Peyer's patch (tissue), 4 donors: ENCODE data around the gene TMPRSS11B. TPM values are rescaled to one million over a fixed set of nuclear protein-coding genes. Genes with fewer than 3 reads are reported as not detected.

Experiments
- DNase-seq, 3 donors: peaks; one replicate each; pipeline ENCODE4 v3.0.0-alpha.2; 2017 to 2019
- H3K27ac ChIP-seq, 4 donors: fragments of 200-600 bp; sonication (generic); one replicate each; pipeline ENCODE4 v1.5.1; 2016 to 2019
- H3K27me3 ChIP-seq, 2 donors: fragments of 200-600 bp; sonication (generic); one replicate each; pipeline ENCODE4 v1.5.1; 2019
- H3K36me3 ChIP-seq, 3 donors: fragments of 200-600 bp; sonication (generic); one replicate each; pipeline ENCODE4 v1.5.1; 2016 to 2019
- H3K4me1 ChIP-seq, 4 donors: fragments of 200-600 bp; sonication (generic); one replicate each; pipeline ENCODE4 v1.5.1; 2016 to 2019
- H3K4me3 ChIP-seq, 4 donors: fragments of 200-600 bp; sonication (generic); 1 replicate in 3 of 4; 2 replicates in 1 of 4; pipeline ENCODE4 v1.5.1; 2016 to 2019; ENCODE audit warnings: mild to moderate bottlenecking in 1 of 4
- H3K9me3 ChIP-seq, 4 donors: fragments of 200-600 bp; sonication (generic); one replicate each; pipeline ENCODE4 v1.5.1; 2016 to 2019; ENCODE audit warnings: mild to moderate bottlenecking in 1 of 4
- POLR2A ChIP-seq, 2 donors: fragments of 450-650 bp; IDR thresholded peaks; one replicate each; pipeline ENCODE4 v1.5.1; 2017; ENCODE audit warnings: antibody characterized with exemption in 2 of 2, mild to moderate bottlenecking in 2 of 2, moderate library complexity in 2 of 2
- total RNA-seq, 4 donors: library from RNA; depleted of rRNA; stranded (reverse); fragments of >200 nt; gene quantifications; one replicate each; pipeline ENCODE4 v1.1.0, GENCODE V29; 2016
- TF ChIP-seq, protein P1 (sequence below), 6 experiments: fragments of 450-650 bp in 4 of 6; fragments of 200-600 bp in 2 of 6; sonication (generic) in 1 of 6; IDR thresholded peaks; one replicate each; pipeline ENCODE4 v1.5.1; 2017 to 2019; ENCODE audit warnings: antibody characterized with exemption in 6 of 6, mild to moderate bottlenecking in 3 of 6, moderate library complexity in 1 of 6

The TMPRSS11B gene
- total RNA-seq, 4 donors from 2014 or later = not detected

DNA sequence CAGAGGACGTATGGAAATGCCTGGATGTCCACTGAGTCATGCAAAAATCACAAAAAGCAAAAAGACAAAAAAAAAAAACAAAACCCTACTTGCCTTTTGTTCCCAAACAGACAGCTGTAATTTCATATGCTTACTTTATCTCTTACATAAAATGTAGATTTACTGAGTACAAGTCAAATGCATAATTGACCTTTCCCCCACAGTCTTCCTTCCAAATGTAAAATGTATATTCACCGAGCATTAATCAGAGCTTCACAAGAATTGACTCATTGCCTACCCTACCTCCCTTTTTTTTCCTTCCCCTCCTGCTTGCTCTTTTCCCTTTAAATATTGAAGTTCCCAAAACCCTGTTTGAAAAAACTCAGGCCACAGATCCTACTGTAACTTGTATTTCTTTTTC is 32.5 kb upstream of the TMPRSS11B start:
- no peaks in the 10 kb centered on the region for H3K36me3 ChIP-seq
- H3K4me3 ChIP-seq = no peak overlapping the region
- H3K27ac ChIP-seq = no peak overlapping the region
- H3K9me3 ChIP-seq = no peaks in the 10 kb centered on the region
- no peak for TF ChIP-seq POLR2A (IDR thresholded peaks at IDR 0.05)
- TF ChIP-seq, protein P1, sequence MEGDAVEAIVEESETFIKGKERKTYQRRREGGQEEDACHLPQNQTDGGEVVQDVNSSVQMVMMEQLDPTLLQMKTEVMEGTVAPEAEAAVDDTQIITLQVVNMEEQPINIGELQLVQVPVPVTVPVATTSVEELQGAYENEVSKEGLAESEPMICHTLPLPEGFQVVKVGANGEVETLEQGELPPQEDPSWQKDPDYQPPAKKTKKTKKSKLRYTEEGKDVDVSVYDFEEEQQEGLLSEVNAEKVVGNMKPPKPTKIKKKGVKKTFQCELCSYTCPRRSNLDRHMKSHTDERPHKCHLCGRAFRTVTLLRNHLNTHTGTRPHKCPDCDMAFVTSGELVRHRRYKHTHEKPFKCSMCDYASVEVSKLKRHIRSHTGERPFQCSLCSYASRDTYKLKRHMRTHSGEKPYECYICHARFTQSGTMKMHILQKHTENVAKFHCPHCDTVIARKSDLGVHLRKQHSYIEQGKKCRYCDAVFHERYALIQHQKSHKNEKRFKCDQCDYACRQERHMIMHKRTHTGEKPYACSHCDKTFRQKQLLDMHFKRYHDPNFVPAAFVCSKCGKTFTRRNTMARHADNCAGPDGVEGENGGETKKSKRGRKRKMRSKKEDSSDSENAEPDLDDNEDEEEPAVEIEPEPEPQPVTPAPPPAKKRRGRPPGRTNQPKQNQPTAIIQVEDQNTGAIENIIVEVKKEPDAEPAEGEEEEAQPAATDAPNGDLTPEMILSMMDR (IDR thresholded peaks at IDR 0.05) = no peak
- H3K27me3 ChIP-seq = no peaks in the 10 kb centered on the region
- DNase-seq = no peak
- no peaks in the 10 kb centered on the region for H3K4me1 ChIP-seq

DNA sequence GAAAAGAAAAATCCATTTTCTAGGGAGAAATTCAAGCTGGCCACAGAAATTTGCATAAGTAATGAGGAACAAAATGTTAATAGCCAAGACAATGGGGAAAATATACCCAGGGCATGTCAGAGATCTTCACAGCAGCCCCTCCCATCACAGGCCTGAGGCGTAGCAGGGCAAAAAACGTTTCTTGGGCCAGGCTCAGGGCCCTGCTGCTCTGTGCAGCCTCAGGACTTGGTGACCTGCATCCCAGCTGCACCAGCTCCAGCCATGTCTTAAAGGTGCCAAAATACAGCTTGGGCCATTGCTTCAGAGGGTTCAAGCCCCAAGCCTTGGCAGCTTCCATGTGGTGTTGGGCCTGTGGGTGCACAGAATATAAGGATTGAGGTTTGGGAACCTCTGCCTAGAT is 32.1 kb upstream of the TMPRSS11B start:
- DNase-seq = no peak
- H3K27me3 ChIP-seq = no peaks in the 10 kb centered on the region
- H3K4me3 ChIP-seq = no peak overlapping the region
- no peaks in the 10 kb centered on the region for H3K4me1 ChIP-seq
- TF ChIP-seq, protein P1 (IDR thresholded peaks at IDR 0.05) = no peak
- TF ChIP-seq POLR2A (IDR thresholded peaks at IDR 0.05) = no peak
- H3K36me3 ChIP-seq = no peaks in the 10 kb centered on the region
- H3K27ac ChIP-seq = no peak overlapping the region
- H3K9me3 ChIP-seq = no peaks in the 10 kb centered on the region

DNA sequence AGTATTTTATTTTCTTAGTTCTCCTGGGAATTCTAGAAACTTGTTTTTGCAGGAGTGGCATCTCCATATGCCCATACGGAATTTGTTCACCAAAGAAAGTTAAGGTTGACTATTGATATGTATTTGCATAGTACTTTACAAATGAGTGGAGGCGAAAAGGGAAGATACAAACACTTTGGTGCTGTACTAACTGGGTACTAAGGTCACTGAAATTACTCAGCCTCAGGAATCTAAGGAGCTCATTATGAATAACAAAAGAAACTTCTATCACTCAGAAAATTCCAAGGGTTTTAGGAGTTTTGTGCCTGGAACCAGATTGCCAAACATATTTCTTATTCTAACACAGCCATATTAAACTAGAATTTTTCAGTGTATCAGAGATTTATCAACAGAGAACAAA is 27.4 kb upstream of the TMPRSS11B start:
- Histone ChIP-seq H3K4me3 (no peak overlapping the region), H3K9me3 (no peaks in the 10 kb centered on the region), H3K27ac (no peak overlapping the region), H3K27me3 (no peaks in the 10 kb centered on the region), H3K4me1 (no peaks in the 10 kb centered on the region), H3K36me3 (no peaks in the 10 kb centered on the region)
- DNase-seq = no peak
- no peak for TF ChIP-seq POLR2A (IDR thresholded peaks at IDR 0.05)
- TF ChIP-seq, protein P1 (IDR thresholded peaks at IDR 0.05) = no peak

DNA sequence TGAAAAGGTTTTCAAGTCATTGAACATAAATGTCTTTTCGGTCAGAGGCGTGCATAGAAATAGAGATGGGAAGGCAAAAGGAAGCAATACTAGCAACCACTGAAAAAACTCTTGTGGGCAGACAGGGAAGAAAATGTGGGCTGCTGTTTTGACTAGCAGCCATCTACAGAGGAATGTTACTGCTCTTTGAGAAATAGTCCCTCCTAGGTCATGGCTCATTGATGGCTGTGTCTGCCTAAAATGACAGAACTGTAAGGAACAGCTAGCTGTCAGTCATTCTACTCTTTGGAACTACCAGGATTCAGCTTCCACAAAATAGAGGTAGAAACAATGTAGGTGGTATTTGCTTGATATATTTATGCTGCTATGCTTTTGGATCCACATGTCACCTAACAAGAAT is 26.9 kb upstream of the TMPRSS11B start:
- Histone ChIP-seq H3K27ac (no peak overlapping the region), H3K27me3 (no peaks in the 10 kb centered on the region), H3K9me3 (no peaks in the 10 kb centered on the region), H3K36me3 (no peaks in the 10 kb centered on the region), H3K4me1 (no peaks in the 10 kb centered on the region), H3K4me3 (peak overlapping the region in 1 of 4 donors; percentile 6)
- TF ChIP-seq POLR2A (IDR thresholded peaks at IDR 0.05) = no peak
- TF ChIP-seq, protein P1 (IDR thresholded peaks at IDR 0.05) = no peak
- no peak for DNase-seq

DNA sequence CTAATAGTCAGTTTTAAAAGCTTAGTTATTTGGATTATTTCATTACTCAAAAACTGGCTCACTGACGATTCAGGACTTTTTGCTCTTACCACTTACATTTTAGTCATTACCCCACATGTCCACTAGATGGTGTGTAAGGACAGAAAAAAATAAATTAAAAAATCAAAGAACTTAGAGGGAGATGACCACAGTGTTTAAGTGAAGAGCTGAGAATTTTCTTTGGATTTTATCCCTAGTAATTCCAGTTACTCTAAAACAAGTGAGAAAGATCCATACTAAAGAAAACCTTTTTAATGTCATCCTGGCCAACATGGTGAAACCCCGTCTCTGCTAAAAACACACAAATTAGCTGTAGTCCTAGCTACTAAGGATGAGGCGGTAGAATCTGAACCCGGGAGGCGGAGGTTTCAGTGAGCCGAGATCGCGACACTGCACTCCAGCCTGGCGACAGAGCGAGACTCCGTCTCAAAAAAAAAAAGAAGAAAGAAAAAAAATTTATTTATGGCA is 26.4 kb upstream of the TMPRSS11B start:
- no peaks in the 10 kb centered on the region for H3K27me3 ChIP-seq
- no peak for DNase-seq
- H3K4me3 ChIP-seq = peak overlapping the region in 1 of 4 donors; percentile 6
- no peaks in the 10 kb centered on the region for H3K4me1 ChIP-seq
- no peak overlapping the region for H3K27ac ChIP-seq
- H3K9me3 ChIP-seq = no peaks in the 10 kb centered on the region
- H3K36me3 ChIP-seq = no peaks in the 10 kb centered on the region
- TF ChIP-seq, protein P1 (IDR thresholded peaks at IDR 0.05) = peak; percentile 50 to 89 (median 79)
- TF ChIP-seq POLR2A (IDR thresholded peaks at IDR 0.05) = no peak

DNA sequence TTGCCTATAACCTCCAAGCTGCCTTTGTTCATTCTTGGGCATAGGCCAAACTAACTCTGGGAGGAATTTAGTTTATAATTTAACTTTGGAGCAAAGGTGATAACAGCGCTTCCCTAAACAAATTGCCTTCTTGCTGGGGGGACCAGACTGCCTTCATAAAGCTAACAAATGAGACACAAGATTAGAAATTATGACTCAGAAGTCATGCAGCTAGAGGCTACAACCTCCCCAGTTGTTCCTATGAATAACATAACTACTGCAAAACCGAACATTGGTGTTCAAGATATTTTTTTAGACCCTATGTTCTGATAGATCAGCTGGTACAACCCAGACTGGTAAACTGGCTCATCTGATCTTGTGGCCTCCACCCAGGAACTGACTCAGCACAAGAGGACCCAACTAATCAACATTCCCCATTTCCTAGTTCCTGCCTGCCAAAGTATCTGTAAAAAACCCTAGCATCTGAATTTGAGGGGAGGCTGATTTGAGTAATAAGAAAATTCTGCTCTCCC is 22.0 kb upstream of the TMPRSS11B start:
- Histone ChIP-seq H3K27me3 (no peaks in the 10 kb centered on the region), H3K9me3 (no peaks in the 10 kb centered on the region), H3K4me1 (no peaks in the 10 kb centered on the region), H3K4me3 (no peak overlapping the region), H3K36me3 (no peaks in the 10 kb centered on the region), H3K27ac (no peak overlapping the region)
- DNase-seq = no peak
- no peak for TF ChIP-seq POLR2A (IDR thresholded peaks at IDR 0.05)
- TF ChIP-seq, protein P1 (IDR thresholded peaks at IDR 0.05) = no peak
